Neuronal stem cell (in vitro differentiated cells): ENCODE measurements around the gene TBC1D3G.
"Not testable (repeated sequence)": the region's sequence is repeated elsewhere in the genome, so short reads cannot be mapped to it uniquely, and the experiment has no call there.

Source experiments
- DNase-seq: peaks from one replicate; pipeline ENCODE4 v3.0.0-alpha.2; 2013; ENCODE audit warnings: low spot score
- H2AFZ ChIP-seq: one replicate; pipeline ENCODE4 v1.6.1; 2013; ENCODE audit warnings: mild to moderate bottlenecking, low read length, inconsistent platforms
- H2AK5ac ChIP-seq: 2 replicates; pipeline ENCODE4 v1.6.1; 2013; ENCODE audit warnings: low read depth, mild to moderate bottlenecking, inconsistent platforms, low read length, moderate library complexity, mixed read lengths
- H2BK120ac ChIP-seq: 2 replicates; pipeline ENCODE4 v1.6.1; 2013; ENCODE audit warnings: low read depth, mild to moderate bottlenecking, inconsistent platforms, low read length, moderate library complexity, mixed read lengths
- H2BK12ac ChIP-seq: one replicate; pipeline ENCODE4 v1.6.1; 2013; ENCODE audit warnings: low read length, inconsistent platforms
- H2BK15ac ChIP-seq: 2 replicates; pipeline ENCODE4 v1.6.1; 2013; ENCODE audit warnings: mild to moderate bottlenecking, low read length, inconsistent platforms, mixed read lengths
- H2BK5ac ChIP-seq: one replicate; pipeline ENCODE4 v1.6.1; 2013; ENCODE audit warnings: inconsistent platforms, mild to moderate bottlenecking, low read length, moderate library complexity
- H3K14ac ChIP-seq: one replicate; pipeline ENCODE4 v1.6.1; 2013; ENCODE audit warnings: low read length, inconsistent platforms
- H3K18ac ChIP-seq: 2 replicates; pipeline ENCODE4 v1.6.1; 2013; ENCODE audit warnings: low read length, inconsistent platforms
- H3K23ac ChIP-seq: 2 replicates; pipeline ENCODE4 v1.6.1; 2013; ENCODE audit warnings: low read depth, mild to moderate bottlenecking, mixed read lengths, low read length, inconsistent platforms; ENCODE audit not compliant: poor library complexity
- H3K27ac ChIP-seq: replicated peaks from 3 replicates; pipeline ENCODE4 v1.5.1; 2013; ENCODE audit warnings: low read length, inconsistent platforms
- H3K27me3 ChIP-seq, 3 experiments: 2 replicates each; pipeline ENCODE4 v1.6.1; 2013; ENCODE audit warnings: low read length in 3 of 3, mild to moderate bottlenecking in 2 of 3, inconsistent platforms in 1 of 3, low read depth in 1 of 3, mixed read lengths in 1 of 3, moderate library complexity in 1 of 3; ENCODE audit not compliant: control insufficient read depth in 3 of 3, insufficient read depth in 3 of 3
- H3K36me3 ChIP-seq, 2 donors: replicated peaks in 1 of 2; 2 replicates each; pipeline ENCODE4 v1.6.1; 2013; ENCODE audit warnings: low read length in 2 of 2; ENCODE audit not compliant: control insufficient read depth in 2 of 2, insufficient read depth in 2 of 2
- H3K4ac ChIP-seq: 2 replicates; pipeline ENCODE4 v1.6.1; 2013; ENCODE audit warnings: inconsistent platforms, mild to moderate bottlenecking, low read length, moderate library complexity
- H3K4me1 ChIP-seq, 2 donors: 1 replicate in 1 of 2; 2 replicates in 1 of 2; pipeline ENCODE4 v1.6.1; 2013; ENCODE audit warnings: low read length in 2 of 2, low read depth in 1 of 2; ENCODE audit not compliant: control insufficient read depth in 2 of 2, insufficient read depth in 1 of 2
- H3K4me2 ChIP-seq: one replicate; pipeline ENCODE4 v1.6.1; 2013; ENCODE audit warnings: mild to moderate bottlenecking, low read length, inconsistent platforms; ENCODE audit not compliant: insufficient read depth, poor library complexity, severe bottlenecking
- H3K4me3 ChIP-seq, 2 donors: 2 replicates each; pipeline ENCODE4 v1.5.1; 2013; ENCODE audit warnings: low read length in 2 of 2, mild to moderate bottlenecking in 2 of 2, inconsistent platforms in 1 of 2, moderate library complexity in 1 of 2
- H3K79me1 ChIP-seq: one replicate; pipeline ENCODE4 v1.6.1; 2013; ENCODE audit warnings: low read depth, mild to moderate bottlenecking, inconsistent platforms, low read length, moderate library complexity
- H3K9ac ChIP-seq: one replicate; pipeline ENCODE4 v1.6.1; 2013; ENCODE audit warnings: mild to moderate bottlenecking, low read depth, low read length, inconsistent platforms; ENCODE audit not compliant: poor library complexity
- H3K9me3 ChIP-seq, 2 donors: replicated peaks in 1 of 2; 2 replicates each; pipeline versions ENCODE3 to v1.6.1; 2013; ENCODE audit warnings: low read length in 2 of 2, mild to moderate bottlenecking in 2 of 2, inconsistent platforms in 1 of 2, low read depth in 1 of 2, mixed read lengths in 1 of 2, moderate library complexity in 1 of 2; ENCODE audit not compliant: control insufficient read depth in 2 of 2, insufficient read depth in 1 of 2
- H4K8ac ChIP-seq: one replicate; pipeline ENCODE4 v1.6.1; 2013; ENCODE audit warnings: low read depth, mild to moderate bottlenecking, inconsistent platforms, low read length, moderate library complexity
- H4K91ac ChIP-seq: one replicate; pipeline ENCODE4 v1.6.1; 2013; ENCODE audit warnings: low read length, low read depth, mild to moderate bottlenecking, inconsistent platforms; ENCODE audit not compliant: poor library complexity
- WGBS, 2 donors: extraction: QIAGEN DNeasy Blood & Tissue Kit; methylation state at CpG; one replicate each; pipeline ENCODE4 v1.1.7; 2013; ENCODE audit warnings: missing lambda C conversion rate in 2 of 2, mixed read lengths in 1 of 2; ENCODE audit not compliant: insufficient read length in 2 of 2, insufficient replicate concordance in 1 of 2; ENCODE audit errors: extremely low coverage in 2 of 2; 5-methylcytosine and 5-hydroxymethylcytosine counted together

Gene TBC1D3G

DNA sequence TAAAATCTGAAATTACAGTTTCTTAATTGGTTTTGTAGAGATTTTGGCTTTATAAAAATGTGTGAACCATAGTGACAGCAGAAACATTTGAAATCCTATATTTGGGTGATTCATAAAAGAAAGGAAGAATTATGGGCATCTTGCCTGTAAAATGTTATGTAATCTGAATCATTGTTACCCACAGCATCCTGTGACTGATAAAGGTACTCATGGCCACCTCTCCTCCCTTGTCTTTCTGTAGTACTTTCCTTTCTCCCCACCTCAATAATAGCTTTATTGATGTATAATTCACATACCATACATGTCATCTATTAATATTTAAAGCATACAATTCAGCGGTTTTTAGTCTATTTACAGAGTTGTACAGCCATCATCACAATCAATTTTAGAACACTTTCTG is 28.5 kb upstream of the TBC1D3G start:
- H2BK12ac ChIP-seq, H3K23ac ChIP-seq, H2BK5ac ChIP-seq, H3K36me3 ChIP-seq, H3K18ac ChIP-seq, H3K9me3 ChIP-seq, H3K27ac ChIP-seq, H3K9ac ChIP-seq, H2BK120ac ChIP-seq, H3K79me1 ChIP-seq, H3K4me2 ChIP-seq, H3K14ac ChIP-seq, H3K4ac ChIP-seq, H2AFZ ChIP-seq, H4K91ac ChIP-seq, H4K8ac ChIP-seq, H3K4me3 ChIP-seq, H3K27me3 ChIP-seq, DNase-seq, H2AK5ac ChIP-seq, H2BK15ac ChIP-seq, H3K4me1 ChIP-seq: not testable (repeated sequence)
- no CpG with 5 or more reads among the region's 1 CpG for WGBS, 2 donors

DNA sequence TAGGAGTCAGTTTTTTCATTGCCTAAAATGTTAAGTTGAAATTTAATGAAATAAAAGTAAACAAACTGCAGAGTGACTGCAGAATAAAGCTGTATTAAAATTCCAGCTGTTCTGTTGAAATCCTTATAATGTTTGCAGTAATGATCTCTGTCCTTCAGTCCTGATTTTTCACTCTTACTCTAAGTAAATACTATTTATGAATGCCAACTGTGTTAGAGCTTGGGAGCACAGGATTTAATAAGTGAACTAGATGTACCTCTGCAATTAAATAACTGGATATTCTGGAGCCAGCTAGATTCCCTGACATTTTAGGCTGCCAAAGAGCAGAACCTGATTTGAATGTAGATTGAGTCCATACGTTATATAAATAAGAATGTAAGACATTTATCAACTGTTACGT is 7.9 kb upstream of the TBC1D3G start:
- not testable (repeated sequence) for H3K27me3 ChIP-seq, H2BK5ac ChIP-seq, H3K27ac ChIP-seq, H3K9ac ChIP-seq, H3K4me3 ChIP-seq, H2BK120ac ChIP-seq, H3K79me1 ChIP-seq, H2BK15ac ChIP-seq, H3K14ac ChIP-seq, H3K9me3 ChIP-seq, H2AFZ ChIP-seq, H3K23ac ChIP-seq, H4K8ac ChIP-seq, H3K4ac ChIP-seq, H3K18ac ChIP-seq, H2BK12ac ChIP-seq, H4K91ac ChIP-seq, DNase-seq, H3K4me1 ChIP-seq, H2AK5ac ChIP-seq, H3K36me3 ChIP-seq, H3K4me2 ChIP-seq
- WGBS, 2 donors, result no CpG with 5 or more reads among the region's 2 CpGs

- H2BK15ac ChIP-seq, H2BK12ac ChIP-seq, H3K27me3 ChIP-seq, H3K14ac ChIP-seq, H4K8ac ChIP-seq, H3K9me3 ChIP-seq, H3K4me1 ChIP-seq, H3K79me1 ChIP-seq, H3K4me3 ChIP-seq, DNase-seq, H3K9ac ChIP-seq, H3K4ac ChIP-seq, H3K36me3 ChIP-seq, H3K18ac ChIP-seq, H3K27ac ChIP-seq, H4K91ac ChIP-seq, H3K4me2 ChIP-seq, H2BK120ac ChIP-seq, H2BK5ac ChIP-seq, H2AK5ac ChIP-seq, H2AFZ ChIP-seq, H3K23ac ChIP-seq: not testable (repeated sequence)
- no CpG with 5 or more reads among the region's 6 CpGs for WGBS, 2 donors
Observed at GRCh38 chr17:36362496-36362895, 38.8 kb downstream of the TBC1D3G start.

DNA sequence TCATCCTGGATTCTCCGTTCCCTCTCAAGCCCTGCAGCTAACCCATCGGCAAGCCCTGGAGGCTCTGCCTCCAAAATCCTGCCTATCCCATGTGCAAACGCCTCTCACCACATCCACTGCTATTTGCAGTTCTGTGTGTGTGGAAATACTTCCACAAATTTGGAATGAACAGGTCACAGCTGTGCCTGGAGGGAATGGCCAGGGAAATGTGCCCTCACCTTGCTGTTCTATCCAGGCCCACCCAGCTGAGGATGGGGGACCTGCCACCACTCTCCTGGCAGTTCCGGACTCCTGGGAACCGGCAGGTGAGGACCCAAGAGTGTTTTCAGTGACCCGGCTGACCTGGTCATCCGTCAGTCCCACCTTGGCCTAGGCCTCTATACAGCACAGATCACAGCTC is 52.3 kb downstream of the TBC1D3G start:
- not testable (repeated sequence) for H3K27me3 ChIP-seq, H3K4ac ChIP-seq, H2BK120ac ChIP-seq, H3K79me1 ChIP-seq, H3K23ac ChIP-seq, H2AFZ ChIP-seq, H4K91ac ChIP-seq, H3K14ac ChIP-seq, H3K4me3 ChIP-seq, H4K8ac ChIP-seq, H3K18ac ChIP-seq, H2BK15ac ChIP-seq, H3K36me3 ChIP-seq, H2BK5ac ChIP-seq, H2AK5ac ChIP-seq, H2BK12ac ChIP-seq, DNase-seq, H3K27ac ChIP-seq, H3K4me2 ChIP-seq, H3K4me1 ChIP-seq, H3K9me3 ChIP-seq, H3K9ac ChIP-seq
- WGBS, 2 donors, result no CpG with 5 or more reads among the region's 7 CpGs
